GM23248 (cell line): Measurements from ENCODE around the gene ALKBH3.

ENCODE experiments used
- EZH2 ChIP-seq: fragments of 200-600 bp; sonication (generic); IDR thresholded peaks from 2 replicates; pipeline ENCODE4 v1.6.1; 2018; ENCODE audit warnings: antibody characterized with exemption, mild to moderate bottlenecking; ENCODE audit not compliant: insufficient read depth, poor library complexity, severe bottlenecking
- EZH2phosphoT487 ChIP-seq: fragments of 200-600 bp; sonication (generic); IDR thresholded peaks from 2 replicates; pipeline ENCODE4 v1.6.1; 2018; ENCODE audit warnings: antibody characterized with exemption, moderate library complexity, mild to moderate bottlenecking, low read depth; ENCODE audit not compliant: insufficient read depth

DNA sequence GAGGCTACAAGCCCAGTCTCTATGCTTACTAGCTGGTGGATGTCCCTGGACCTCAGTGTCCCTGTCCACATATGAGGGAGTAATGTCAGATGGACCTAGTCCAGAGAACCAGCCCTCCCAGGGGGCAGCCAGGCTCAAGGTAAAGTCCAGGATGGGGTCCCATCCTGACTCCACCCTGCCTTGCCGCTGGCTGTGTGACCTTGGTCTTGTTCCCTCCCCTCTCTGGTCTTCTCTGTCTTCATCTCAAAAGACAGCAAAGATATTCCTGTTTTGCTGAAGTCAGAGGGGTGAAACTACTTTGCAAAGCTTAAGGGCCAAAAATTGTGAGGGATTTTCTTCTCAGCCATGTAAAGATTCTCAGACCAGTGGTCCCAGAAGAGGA is 52.6 kb downstream of the ALKBH3 start:
- TF ChIP-seq EZH2 (no peak), EZH2phosphoT487 (no peak)
